ENCODE measurements around the gene MTHFR. TPM values are rescaled to one million over a fixed set of nuclear protein-coding genes. Genes with fewer than 3 reads are reported as not detected.

MTHFR gene
- total RNA-seq, 1 experiment from 2014 or later: 27.8 TPM

GRCh38 chr1:11741919-11742558 is 63.7 kb downstream of the MTHFR start:
- POLR2A ChIA-PET: no interaction called here

GRCh38 chr1:11741482-11741881 is 64.3 kb downstream of the MTHFR start:
- Mint-ChIP-seq H3K27ac (ENCODE audit: unreplicated experiment) (no peak overlapping the region), H3K36me3 (ENCODE audit: insufficient read depth, unreplicated experiment) (no peaks in the 10 kb centered on the region), H3K4me3 (ENCODE audit: unreplicated experiment) (no peak overlapping the region), H3K27me3 (ENCODE audit: insufficient read depth, unreplicated experiment) (no peaks in the 10 kb centered on the region), H3K4me1 (ENCODE audit: low read depth, unreplicated experiment) (no peaks in the 10 kb centered on the region), H3K9me3 (ENCODE audit: unreplicated experiment) (no peaks in the 10 kb centered on the region)
- ChIA-PET POLR2A (no interaction called here), CTCF (no interaction called here)
- H3K9me3 ChIP-seq: no peaks in the 10 kb centered on the region
- H3K4me1 ChIP-seq: peaks cover 6% of the 10 kb centered on the region
- no peak overlapping the region for H3K4me3 ChIP-seq (ENCODE audit: low read depth, low read length)
- intact Hi-C loops (cut with micrococcal nuclease; ENCODE audit: unreplicated experiment): no loop called here
- no peak for TF ChIP-seq CTCF (IDR thresholded peaks at IDR 0.05; ENCODE audit: insufficient read depth in 1 of 2, low read depth in 1 of 2, low read length in 1 of 2, severe bottlenecking in 1 of 2, unreplicated experiment in 1 of 2)
- no peak for DNase-seq
- H3K27me3 ChIP-seq (replicated peaks; ENCODE audit: control insufficient read depth, insufficient read depth, low read length): no peaks in the 10 kb centered on the region
- H3K36me3 ChIP-seq (ENCODE audit: control insufficient read depth, insufficient read depth, low read length): no peaks in the 10 kb centered on the region
- no TSS peak for BruUV-seq (replicated peaks)

More at GRCh38 chr1:11741919-11742558, 63.7 kb downstream of the MTHFR start:
- H3K36me3 ChIP-seq (ENCODE audit: control insufficient read depth, insufficient read depth, low read length): no peaks in the 10 kb centered on the region
- no peak for TF ChIP-seq CTCF (IDR thresholded peaks at IDR 0.05; ENCODE audit: insufficient read depth in 1 of 2, low read depth in 1 of 2, low read length in 1 of 2, severe bottlenecking in 1 of 2, unreplicated experiment in 1 of 2)
- H3K27ac Mint-ChIP-seq (ENCODE audit: unreplicated experiment): no peak overlapping the region
- intact Hi-C loops (cut with micrococcal nuclease; ENCODE audit: unreplicated experiment): no loop called here
- no peak for DNase-seq
- no peaks in the 10 kb centered on the region for H3K36me3 Mint-ChIP-seq (ENCODE audit: insufficient read depth, unreplicated experiment)
- no peak overlapping the region for H3K4me3 Mint-ChIP-seq (ENCODE audit: unreplicated experiment)
- H3K4me3 ChIP-seq (ENCODE audit: low read depth, low read length): no peak overlapping the region
- H3K27me3 ChIP-seq (replicated peaks; ENCODE audit: control insufficient read depth, insufficient read depth, low read length): no peaks in the 10 kb centered on the region
- H3K4me1 ChIP-seq: peaks cover 5% of the 10 kb centered on the region
- H3K9me3 Mint-ChIP-seq (ENCODE audit: unreplicated experiment): no peaks in the 10 kb centered on the region
- CTCF ChIA-PET: no interaction called here
- no peaks in the 10 kb centered on the region for H3K27me3 Mint-ChIP-seq (ENCODE audit: insufficient read depth, unreplicated experiment)
- BruUV-seq (replicated peaks): no TSS peak
- H3K4me1 Mint-ChIP-seq (ENCODE audit: low read depth, unreplicated experiment): no peaks in the 10 kb centered on the region
- no peaks in the 10 kb centered on the region for H3K9me3 ChIP-seq

GRCh38 chr1:11740258-11741192 is 65.2 kb downstream of the MTHFR start:
- H3K36me3 Mint-ChIP-seq (ENCODE audit: insufficient read depth, unreplicated experiment): peaks cover 8% of the 10 kb centered on the region
- Histone ChIP-seq H3K27me3 (replicated peaks; ENCODE audit: control insufficient read depth, insufficient read depth, low read length) (no peaks in the 10 kb centered on the region), H3K9me3 (no peaks in the 10 kb centered on the region), H3K4me1 (peaks cover 6% of the 10 kb centered on the region), H3K4me3 (ENCODE audit: low read depth, low read length) (no peak overlapping the region), H3K36me3 (ENCODE audit: control insufficient read depth, insufficient read depth, low read length) (no peaks in the 10 kb centered on the region)
- TF ChIP-seq CTCF (IDR thresholded peaks at IDR 0.05; ENCODE audit: insufficient read depth in 1 of 2, low read depth in 1 of 2, low read length in 1 of 2, severe bottlenecking in 1 of 2, unreplicated experiment in 1 of 2): no peak
- ChIA-PET POLR2A (no interaction called here), CTCF (no interaction called here)
- intact Hi-C loops (cut with micrococcal nuclease; ENCODE audit: unreplicated experiment): no loop called here
- H3K4me1 Mint-ChIP-seq (ENCODE audit: low read depth, unreplicated experiment): no peaks in the 10 kb centered on the region
- H3K4me3 Mint-ChIP-seq (ENCODE audit: unreplicated experiment): no peak overlapping the region
- no peaks in the 10 kb centered on the region for H3K9me3 Mint-ChIP-seq (ENCODE audit: unreplicated experiment)
- DNase-seq: no peak
- H3K27me3 Mint-ChIP-seq (ENCODE audit: insufficient read depth, unreplicated experiment): no peaks in the 10 kb centered on the region
- H3K27ac Mint-ChIP-seq (ENCODE audit: unreplicated experiment): no peak overlapping the region
- no TSS peak for BruUV-seq (replicated peaks)

Measured in Caco-2 (cell line).